Aorta (tissue), 5 donors: Measurements from ENCODE around the gene ZNF320. TPM values are rescaled to one million over a fixed set of nuclear protein-coding genes. Genes with fewer than 3 reads are reported as not detected.
A peak's percentile ranks its signal among the peaks of the same experiment; 100 is the strongest.
"Not testable (repeated sequence)": the region's sequence is repeated elsewhere in the genome, so short reads cannot be mapped to it uniquely, and the experiment has no call there.

Experiments
- ATAC-seq: fragments of 200-7000 bp; cut with Tn5 transposase; one replicate; pipeline ENCODE4 v1.9.1; 2022; ENCODE audit warnings: moderate library complexity; ENCODE audit not compliant: low FRiP score
- DNase-seq, 2 donors: peaks; one replicate each; pipeline ENCODE4 v3.0.0-alpha.2; 2020
- H3K27ac ChIP-seq, 2 donors: one replicate each; pipeline ENCODE4 v1.5.1; 2013; ENCODE audit warnings: low read length in 2 of 2, mild to moderate bottlenecking in 2 of 2, moderate library complexity in 2 of 2, control low read depth in 1 of 2, inconsistent platforms in 1 of 2, low read depth in 1 of 2
- H3K27me3 ChIP-seq, 2 donors: one replicate each; pipeline ENCODE4 v1.6.1; 2013; ENCODE audit warnings: control low read depth in 1 of 2, low read length in 1 of 2, mild to moderate bottlenecking in 1 of 2, moderate library complexity in 1 of 2; ENCODE audit not compliant: insufficient read depth in 2 of 2, control insufficient read depth in 1 of 2
- H3K36me3 ChIP-seq, 2 donors: one replicate each; pipeline ENCODE4 v1.6.1; 2013; ENCODE audit warnings: control low read depth in 1 of 2, low read length in 1 of 2, mild to moderate bottlenecking in 1 of 2; ENCODE audit not compliant: insufficient read depth in 2 of 2, control insufficient read depth in 1 of 2
- H3K4me1 ChIP-seq, 2 donors: one replicate each; pipeline ENCODE4 v1.6.1; 2013; ENCODE audit warnings: low read length in 2 of 2, control low read depth in 1 of 2, mild to moderate bottlenecking in 1 of 2, moderate library complexity in 1 of 2; ENCODE audit not compliant: insufficient read depth in 2 of 2, control insufficient read depth in 1 of 2
- H3K4me3 ChIP-seq, 2 donors: one replicate each; pipeline ENCODE4 v1.5.1; 2013; ENCODE audit warnings: low read length in 2 of 2, control low read depth in 1 of 2, mild to moderate bottlenecking in 1 of 2
- H3K9me3 ChIP-seq: one replicate; pipeline ENCODE4 v1.6.1; 2013; ENCODE audit warnings: mild to moderate bottlenecking, low read length; ENCODE audit not compliant: control insufficient read depth
- WGBS, 2 donors: extraction: QIAGEN DNeasy Blood & Tissue Kit; methylation state at CpG; one replicate each; pipeline ENCODE4 v1.1.7; 2013; 5-methylcytosine and 5-hydroxymethylcytosine counted together
- intact Hi-C, 2 donors: fragments of 100-400 bp; cut with DNase I; formaldehyde crosslinking; loops; one replicate each; pipeline versions ENCODE4 v1.14.2 to v1.15.0; 2022
- long read RNA-seq, 2 donors: library from polyadenylated mRNA; unstranded; transcript quantifications; one replicate each; pipeline ENCODE4 v2.0.0, GENCODE V29; 2020 to 2021
- polyA plus RNA-seq, 2 donors: library from polyadenylated mRNA; stranded (reverse); fragments of 200-250 nt; gene quantifications; one replicate each; pipeline ENCODE4 v1.2.3, GENCODE V29; 2013
- total RNA-seq, 2 donors: library from RNA; stranded (reverse); fragmentation: NEBNext Ultra II Directional; extraction: Animal tissue kit (Norgen Biotek cat#: 25700); gene quantifications; one replicate each; pipeline ENCODE4 v1.2.1, GENCODE V29; 2021
- donor health status: healthy with polysubstance abuse.
- donor health status: Bipolar disorder and iron deficiency.
- donor health status: DM: no; HTN: no; CAD: no.
- donor health status: DM: no; HTN: no; CAD: no.
- donor health status: DM: yes; HTN: yes; CAD: no.

ZNF320 gene
- total RNA-seq: 10 to 100 TPM in 1 of 2 donors, 1 to 10 TPM in 1; 6.6 to 11.7 TPM
- 1 to 10 TPM in 1 of 2 donors, not detected in 1; 8.6 TPM for polyA plus RNA-seq
- long read RNA-seq, donor 1, partial matches to known transcripts: 1 of 4 reads
- long read RNA-seq, donor 1, other reads (novel, unspliced or antisense): 3 of 4 reads
- long read RNA-seq, donor 2, partial matches to known transcripts: 0 of 2 reads
- long read RNA-seq, donor 2, other reads (novel, unspliced or antisense): 2 of 2 reads

- Histone ChIP-seq H3K9me3 (no peaks in the 10 kb centered on the region), H3K4me3 (peak within 1 kb of the TSS; percentile 44 to 71), H3K36me3 (no peaks in the 10 kb centered on the region), H3K27ac (peak within 1 kb of the TSS; percentile 53 to 55), H3K4me1 (no peaks in the 10 kb centered on the region), H3K27me3 (no peaks in the 10 kb centered on the region)
- ATAC-seq: peak; percentile 100
- 0 to 1% methylated on average over 56 of the region's 56 CpGs for WGBS, 2 donors
- intact Hi-C loops: loop anchor here in 1 of 2 donors (2.0 to 10.0 kb wide), 2 partner anchors 25 to 67 kb away; partner anchors contain the start of genes ZNF816 and ZNF888
- DNase-seq: peak; percentile 97 to 99
These were observed at the start of gene ZNF320 for GRCh38 chr19:52897138-52897935. TSS of gene ZNF320 (minus strand) at chr19:52897635. CDS start at chr19:52890255, 7,380 bp downstream.

- H3K27ac ChIP-seq: no peak overlapping the region
- 26 to 29% methylated on average over 34 to 39 of the region's 39 CpGs for WGBS, 2 donors
- H3K4me3 ChIP-seq: no peak overlapping the region
- peaks cover 18% of the 10 kb centered on the region for H3K9me3 ChIP-seq
- ATAC-seq (no peak), DNase-seq (peak in 1 of 2 donors; percentile 88)
- H3K27me3 ChIP-seq: no peaks in the 10 kb centered on the region
- peaks cover 7 to 8% of the 10 kb centered on the region in 2 donors for H3K36me3 ChIP-seq
- no peaks in the 10 kb centered on the region for H3K4me1 ChIP-seq
- intact Hi-C loops: loop anchor here in 1 of 2 donors (10.0 kb wide), 1 partner anchor 48 kb away; no protein-coding TSS in a partner anchor
These were observed 49.2 kb upstream of the ZNF320 start for GRCh38 chr19:52946322-52947310.

DNA sequence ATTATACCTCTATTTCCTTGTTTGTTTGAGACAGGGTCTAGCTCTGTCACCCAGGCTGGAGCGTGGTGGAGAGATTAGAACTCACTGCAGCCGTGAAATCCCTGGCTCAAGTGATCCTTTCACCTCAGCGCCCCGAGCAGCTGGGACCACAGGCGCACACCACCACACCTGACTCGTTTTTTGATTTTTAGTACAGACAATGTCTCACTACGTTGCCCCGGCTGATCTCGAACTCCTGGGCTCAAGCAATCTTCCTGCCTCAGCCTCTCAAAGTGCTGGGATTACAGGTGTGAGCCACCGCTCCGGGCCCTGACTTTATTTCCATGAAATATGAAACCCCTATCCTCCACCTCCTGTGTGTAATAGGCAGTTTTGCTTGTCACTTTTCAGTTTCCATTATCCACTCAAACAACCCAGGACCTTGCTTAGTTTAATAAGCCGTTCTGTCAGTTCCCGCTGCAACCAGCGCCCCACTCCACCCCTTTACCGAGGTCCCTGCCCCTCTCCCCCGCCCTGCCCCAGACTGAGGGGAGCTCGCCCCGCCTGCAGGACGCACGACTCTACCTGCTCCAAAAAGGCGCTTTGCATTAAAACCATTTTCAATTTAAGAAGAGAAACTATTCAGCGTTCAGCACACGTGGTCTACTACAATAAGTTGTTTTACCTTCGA, 48.4 kb upstream of the ZNF320 start:
- H3K4me3 ChIP-seq: no peak overlapping the region
- H3K36me3 ChIP-seq: peaks cover under 1 to 4% of the 10 kb centered on the region in 2 donors
- H3K27ac ChIP-seq: no peak overlapping the region
- ATAC-seq (no peak), DNase-seq (no peak)
- H3K4me1 ChIP-seq: no peaks in the 10 kb centered on the region
- no peaks in the 10 kb centered on the region for H3K27me3 ChIP-seq
- intact Hi-C loops: loop anchor here in 1 of 2 donors (10.0 kb wide), 1 partner anchor 49 kb away; no protein-coding TSS in a partner anchor
- H3K9me3 ChIP-seq: peaks cover 16% of the 10 kb centered on the region
- WGBS, 2 donors: 52 to 57% methylated on average over 24 of the region's 24 CpGs

GRCh38 chr19:52944703-52945493, 47.5 kb upstream of the ZNF320 start:
- not testable (repeated sequence) for ATAC-seq, DNase-seq, H3K36me3 ChIP-seq, H3K4me1 ChIP-seq, H3K4me3 ChIP-seq, H3K27me3 ChIP-seq, H3K27ac ChIP-seq
- intact Hi-C loops: loop anchor here in 1 of 2 donors (10.0 kb wide), 1 partner anchor 50 kb away; no protein-coding TSS in a partner anchor
- H3K9me3 ChIP-seq: peaks cover 11% of the 10 kb centered on the region
- 91% methylated on average over 17 of the region's 17 CpGs for WGBS, 2 donors

DNA sequence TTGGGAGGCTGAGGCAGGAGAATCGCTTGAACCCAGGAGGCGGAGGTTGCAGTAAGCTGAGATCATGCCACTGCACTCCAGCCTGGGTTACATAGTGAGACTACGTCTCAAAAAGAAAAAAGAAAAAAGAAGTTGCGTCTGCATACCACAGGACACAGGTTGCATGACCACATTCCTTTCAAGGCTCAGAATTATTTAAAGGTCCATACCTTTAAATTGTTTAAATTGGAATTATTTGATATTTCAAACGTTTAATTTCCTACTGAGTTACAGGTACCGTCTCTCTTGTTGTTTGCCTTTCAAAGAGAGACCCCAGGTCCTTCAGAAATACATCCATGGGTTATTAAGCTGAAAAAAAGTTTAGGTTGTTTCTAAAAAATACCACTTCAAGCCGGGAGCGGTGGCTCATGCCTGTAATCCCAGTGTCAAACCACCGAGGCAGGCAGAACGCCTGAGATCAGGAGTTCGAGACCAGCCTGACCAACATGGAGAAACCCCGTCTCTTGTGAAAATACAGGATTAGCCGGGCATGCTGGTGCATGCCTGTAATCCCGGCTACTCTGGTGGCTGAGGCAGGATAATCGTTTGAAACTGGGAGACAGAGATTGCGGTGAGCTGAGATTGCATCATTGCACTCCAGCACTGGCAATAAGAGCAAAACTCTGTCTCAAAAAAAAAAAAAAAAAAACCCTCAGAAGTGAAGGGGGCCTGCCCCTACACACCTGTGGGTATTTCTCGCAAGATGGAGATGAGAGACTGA, 46.6 kb upstream of the ZNF320 start:
- Histone ChIP-seq H3K27me3 (no peaks in the 10 kb centered on the region), H3K4me3 (no peak overlapping the region), H3K27ac (no peak overlapping the region), H3K4me1 (no peaks in the 10 kb centered on the region), H3K36me3 (no peaks in the 10 kb centered on the region), H3K9me3 (peaks cover 10% of the 10 kb centered on the region)
- DNase-seq: no peak
- no peak for ATAC-seq
- WGBS, 2 donors: 83 to 86% methylated on average over 17 of the region's 17 CpGs
- intact Hi-C loops: loop anchor here in 1 of 2 donors (2.0 to 10.0 kb wide), 2 partner anchors 19 to 51 kb away; partner anchors contain the start of gene ZNF816

- H3K27me3 ChIP-seq: no peaks in the 10 kb centered on the region
- intact Hi-C loops: loop anchor here in 1 of 2 donors (2.0 to 10.0 kb wide), 2 partner anchors 19 to 51 kb away; partner anchors contain the start of gene ZNF816
- DNase-seq (no peak), ATAC-seq (no peak)
- WGBS, 2 donors: 63 to 64% methylated on average over 29 of the region's 29 CpGs
- no peaks in the 10 kb centered on the region for H3K36me3 ChIP-seq
- peaks cover 6% of the 10 kb centered on the region for H3K9me3 ChIP-seq
- no peaks in the 10 kb centered on the region for H3K4me1 ChIP-seq
- H3K27ac ChIP-seq: peak overlapping the region in 1 of 2 donors; percentile 88
- peak overlapping the region; percentile 1 to 82 for H3K4me3 ChIP-seq
These were observed 45.9 kb upstream of the ZNF320 start for GRCh38 chr19:52943134-52943883.
